OCI-LY7 (cell line): Measurements from ENCODE around the gene RIMKLB.

Experiments
- CTCF ChIP-seq: fragments of 200-600 bp; sonication (generic); conservative IDR thresholded peaks from 2 replicates; pipeline ENCODE4 v1.5.1; 2014; ENCODE audit warnings: mild to moderate bottlenecking, antibody characterized with exemption, low read length, moderate library complexity, mixed read lengths
- EZH2phosphoT487 ChIP-seq: fragments of 200-600 bp; sonication (generic); IDR thresholded peaks from 2 replicates; pipeline ENCODE4 v1.6.1; 2018; ENCODE audit warnings: low read depth, borderline replicate concordance, mild to moderate bottlenecking, mixed run types, antibody characterized with exemption, low read length, moderate library complexity, mixed read lengths

GRCh38 chr12:8661016-8661415 lies 36.8 kb upstream of the RIMKLB start:
- TF ChIP-seq CTCF: no peak
- TF ChIP-seq EZH2phosphoT487: no peak
